COLO668 (cell line): ENCODE measurements around the gene ZSCAN10.
"Not testable (repeated sequence)": the region's sequence is repeated elsewhere in the genome, so short reads cannot be mapped to it uniquely, and the experiment has no call there.

ENCODE experiments used
- DNase-seq: peaks from one replicate; lab custom pipeline; 2025; ENCODE audit not compliant: unreplicated experiment; lab: John Stamatoyannopoulos, UW

ZSCAN10 gene

DNA sequence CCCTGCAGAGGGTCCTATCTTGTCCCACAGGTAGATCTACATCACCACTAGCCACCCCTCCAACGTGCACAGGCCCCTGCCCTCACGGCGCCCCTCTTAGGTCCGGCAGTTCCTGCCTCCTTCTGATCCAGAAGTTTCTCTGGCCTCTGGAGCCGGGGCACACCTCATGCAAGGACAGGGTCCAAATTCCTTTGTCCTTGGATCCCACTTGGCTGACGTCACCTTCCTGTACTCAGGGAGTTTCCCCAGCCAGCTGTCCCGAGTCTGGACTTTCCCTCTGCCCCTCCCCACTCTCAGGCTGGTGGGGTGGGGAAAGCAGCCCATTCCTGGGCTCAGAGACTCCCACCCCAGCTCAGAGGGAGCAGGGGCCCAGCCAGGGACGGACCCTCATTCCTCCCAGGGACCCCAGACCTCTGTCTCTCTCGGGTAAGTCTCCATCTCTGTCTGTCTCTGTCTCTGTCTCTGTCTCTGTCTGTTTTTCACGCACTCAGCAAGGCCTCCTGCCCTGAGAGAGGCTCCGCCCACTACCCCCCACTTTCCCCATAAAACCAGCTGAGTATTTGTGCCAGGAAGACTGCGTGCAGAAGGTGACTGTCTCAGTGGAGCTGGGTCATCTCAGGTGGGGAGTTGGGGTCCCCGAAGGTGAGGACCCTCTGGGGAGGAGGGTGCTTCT, 33.9 kb downstream of the ZSCAN10 start, which contains the start of gene IL32:
Gene IL32 (plus strand): TSS at position 572 of the 673 bp plus-strand sequence. CDS start 172 bp downstream, outside the sequence.
- DNase-seq, result peak; percentile 61

DNA sequence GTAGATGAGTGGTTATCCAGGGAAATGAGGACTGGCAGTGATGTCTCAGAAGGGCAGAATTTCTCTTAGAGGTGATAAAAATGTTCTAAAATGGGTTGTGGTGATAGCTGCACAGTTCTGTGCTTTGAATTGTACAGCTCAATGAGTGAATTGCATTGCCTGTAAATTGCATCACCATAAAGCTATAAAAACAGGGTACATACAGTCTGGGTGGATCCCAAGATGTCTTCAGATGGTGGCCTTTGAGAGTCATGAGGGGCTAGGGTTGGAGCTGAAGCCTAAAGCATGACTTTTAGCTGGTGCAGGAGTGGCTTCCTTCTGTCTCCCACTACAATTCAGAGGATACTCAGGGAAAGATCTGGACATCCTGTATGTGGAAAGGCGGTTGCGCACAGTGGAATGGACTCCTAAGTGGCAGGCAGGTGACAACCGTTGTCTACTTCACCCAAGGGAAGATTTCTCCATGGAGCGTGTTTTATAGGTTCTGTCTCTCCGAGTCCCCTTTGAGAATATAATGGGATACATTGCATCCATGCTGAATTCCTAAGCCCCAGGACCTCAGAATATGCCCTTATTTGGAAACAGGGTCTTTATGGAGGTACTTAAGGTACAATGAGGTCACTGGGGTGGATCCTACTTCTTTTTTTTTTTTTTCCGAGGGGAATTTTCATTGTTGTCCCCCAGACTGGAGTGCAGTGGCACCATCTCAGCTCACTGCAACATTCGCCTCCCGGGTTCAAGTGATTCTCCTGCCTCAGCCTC, 35.3 kb downstream of the ZSCAN10 start:
- no peak for DNase-seq

DNA sequence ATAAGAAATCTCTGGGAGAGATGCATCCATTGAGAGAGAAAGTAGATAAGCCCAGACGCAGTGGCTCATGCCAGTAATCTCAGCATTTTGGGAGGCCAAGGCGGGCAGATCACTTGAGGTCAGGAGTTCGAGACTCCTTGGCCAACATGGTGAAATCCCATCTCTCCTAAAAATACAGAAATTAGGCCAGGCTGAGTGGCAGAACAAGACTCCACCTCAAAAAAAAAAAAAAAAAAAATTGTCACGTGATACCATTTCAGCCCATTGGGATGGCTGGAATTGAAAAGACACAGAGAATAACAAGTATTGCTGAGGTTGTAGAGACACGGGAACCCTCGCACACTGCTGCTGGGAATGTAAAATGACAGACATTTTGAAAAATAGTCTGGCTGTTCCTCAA, 36.5 kb downstream of the ZSCAN10 start:
- DNase-seq, result no peak

DNA sequence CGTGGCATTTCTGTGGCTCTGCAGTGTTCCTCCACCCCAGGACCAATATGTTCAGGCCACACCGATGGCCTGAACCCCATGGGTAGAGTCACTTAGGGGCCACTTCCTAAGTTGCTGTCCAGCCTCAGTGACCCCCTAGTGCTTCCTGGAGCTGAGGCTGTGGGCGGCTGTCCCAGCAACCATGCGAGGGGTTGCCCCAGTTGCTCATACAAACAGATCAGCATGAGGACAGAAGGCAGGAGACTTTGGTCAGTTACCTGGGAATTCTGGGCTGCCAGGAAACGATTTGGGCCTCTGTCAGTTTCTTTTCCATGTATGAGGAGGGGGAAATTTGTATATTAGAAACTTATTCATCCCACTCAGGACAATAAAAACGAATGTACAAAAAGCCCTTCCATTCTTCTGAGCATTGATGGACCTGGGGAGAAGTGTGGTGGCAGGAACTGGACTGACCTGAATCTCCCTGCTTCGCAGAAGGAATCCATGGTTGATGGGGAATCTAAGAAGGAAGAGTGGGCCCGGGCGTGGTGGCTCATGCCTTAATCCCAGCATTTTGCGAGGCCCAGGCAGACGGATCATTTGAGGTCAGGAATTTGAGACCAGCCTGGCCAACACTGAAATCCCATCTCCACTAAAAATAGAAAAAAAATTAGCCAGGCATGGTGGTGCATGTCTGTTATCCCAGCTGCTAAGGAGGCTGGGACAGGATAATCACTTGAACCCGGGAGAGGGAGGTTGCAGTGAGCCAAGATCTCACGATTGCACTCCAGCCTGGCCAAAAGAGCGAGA, 38.6 kb downstream of the ZSCAN10 start:
- DNase-seq, result no peak

DNA sequence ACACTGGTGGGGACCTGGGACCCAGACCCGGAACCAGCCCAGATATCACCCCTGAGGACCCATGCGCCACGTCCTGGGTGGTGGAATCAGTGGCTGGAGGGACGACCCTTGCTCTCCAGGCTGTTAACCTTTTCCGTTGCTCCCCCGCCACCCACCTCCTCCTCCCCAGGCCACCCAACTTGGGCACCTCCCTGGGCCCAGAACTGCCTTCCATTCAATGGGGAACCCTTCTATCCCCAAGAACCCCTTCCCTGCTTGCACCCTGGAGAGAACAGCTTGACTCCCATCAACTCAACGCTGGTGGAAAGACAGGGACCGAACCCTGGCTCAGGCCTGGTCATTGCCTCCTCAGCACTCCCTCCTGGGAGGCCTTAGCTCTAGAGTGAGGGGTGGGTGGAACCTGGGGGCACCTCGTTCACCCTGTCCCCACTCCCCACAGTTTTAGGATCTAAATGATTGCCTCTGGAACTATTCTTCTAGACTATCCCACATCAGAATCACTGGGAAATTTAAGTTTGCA, 39.3 kb downstream of the ZSCAN10 start:
- DNase-seq, result no peak

DNA sequence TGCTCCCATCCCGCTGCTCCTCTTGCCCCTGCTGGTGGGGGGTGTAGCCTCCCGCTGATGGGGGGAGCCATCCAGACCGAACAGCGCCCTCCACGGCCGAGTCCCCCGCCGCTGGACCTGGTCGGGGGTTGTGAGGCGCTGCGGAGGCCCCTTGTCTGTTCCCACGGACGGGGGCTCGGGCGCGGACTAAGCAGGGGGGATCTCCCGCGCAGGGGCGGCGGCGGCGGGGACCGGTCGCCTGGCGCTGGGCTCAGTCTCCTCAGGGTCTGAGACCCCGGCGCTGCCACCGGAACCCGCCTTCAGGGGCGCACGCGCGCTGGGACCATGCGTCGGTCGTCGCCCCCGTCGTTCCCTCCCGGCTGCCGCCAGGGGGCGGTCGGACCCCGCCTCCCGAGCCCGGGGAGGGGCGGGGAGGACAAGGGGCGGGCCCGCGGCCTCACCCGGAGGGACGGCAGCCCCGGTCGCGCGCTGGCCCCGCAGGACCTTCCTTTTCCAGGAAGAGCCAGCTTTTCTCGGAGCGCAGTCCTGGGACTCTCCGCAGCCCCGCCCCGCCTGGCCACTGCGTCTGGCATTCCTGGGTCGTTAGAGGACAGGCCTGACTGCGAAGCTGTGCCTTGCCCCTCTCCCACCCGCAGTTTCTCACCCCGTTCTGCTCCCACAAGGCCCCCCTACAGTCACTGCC, 39.9 kb downstream of the ZSCAN10 start:
- peak; percentile 90 for DNase-seq

DNA sequence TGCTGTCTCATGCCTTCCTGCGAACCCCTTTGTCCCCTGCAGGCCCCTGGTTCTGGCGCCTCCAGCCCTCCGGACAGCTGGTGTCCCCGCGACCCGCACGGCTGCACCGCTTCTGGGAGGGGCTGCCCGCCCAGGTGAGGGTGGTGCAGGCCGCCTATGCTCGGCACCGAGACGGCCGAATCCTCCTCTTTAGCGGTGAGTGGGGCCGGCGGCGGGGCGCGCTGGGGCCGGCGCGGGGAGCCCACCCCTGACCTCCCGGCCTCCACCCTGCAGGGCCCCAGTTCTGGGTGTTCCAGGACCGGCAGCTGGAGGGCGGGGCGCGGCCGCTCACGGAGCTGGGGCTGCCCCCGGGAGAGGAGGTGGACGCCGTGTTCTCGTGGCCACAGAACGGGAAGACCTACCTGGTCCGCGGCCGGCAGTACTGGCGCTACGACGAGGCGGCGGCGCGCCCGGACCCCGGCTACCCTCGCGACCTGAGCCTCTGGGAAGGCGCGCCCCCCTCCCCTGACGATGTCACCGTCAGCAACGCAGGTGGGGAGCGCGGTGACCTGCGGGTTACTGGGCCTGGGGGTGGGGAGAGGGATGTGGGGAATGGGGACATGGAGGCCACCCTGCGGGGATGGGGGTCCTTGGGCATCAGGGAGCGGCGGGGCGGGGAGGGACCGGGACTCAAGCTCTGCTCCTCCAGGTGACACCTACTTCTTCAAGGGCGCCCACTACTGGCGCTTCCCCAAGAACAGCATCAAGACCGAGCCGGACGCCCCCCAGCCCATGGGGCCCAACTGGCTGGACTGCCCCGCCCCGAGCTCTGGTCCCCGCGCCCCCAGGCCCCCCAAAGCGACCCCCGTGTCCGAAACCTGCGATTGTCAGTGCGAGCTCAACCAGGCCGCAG, 40.7 kb downstream of the ZSCAN10 start:
- DNase-seq, result peak; percentile 31

DNA sequence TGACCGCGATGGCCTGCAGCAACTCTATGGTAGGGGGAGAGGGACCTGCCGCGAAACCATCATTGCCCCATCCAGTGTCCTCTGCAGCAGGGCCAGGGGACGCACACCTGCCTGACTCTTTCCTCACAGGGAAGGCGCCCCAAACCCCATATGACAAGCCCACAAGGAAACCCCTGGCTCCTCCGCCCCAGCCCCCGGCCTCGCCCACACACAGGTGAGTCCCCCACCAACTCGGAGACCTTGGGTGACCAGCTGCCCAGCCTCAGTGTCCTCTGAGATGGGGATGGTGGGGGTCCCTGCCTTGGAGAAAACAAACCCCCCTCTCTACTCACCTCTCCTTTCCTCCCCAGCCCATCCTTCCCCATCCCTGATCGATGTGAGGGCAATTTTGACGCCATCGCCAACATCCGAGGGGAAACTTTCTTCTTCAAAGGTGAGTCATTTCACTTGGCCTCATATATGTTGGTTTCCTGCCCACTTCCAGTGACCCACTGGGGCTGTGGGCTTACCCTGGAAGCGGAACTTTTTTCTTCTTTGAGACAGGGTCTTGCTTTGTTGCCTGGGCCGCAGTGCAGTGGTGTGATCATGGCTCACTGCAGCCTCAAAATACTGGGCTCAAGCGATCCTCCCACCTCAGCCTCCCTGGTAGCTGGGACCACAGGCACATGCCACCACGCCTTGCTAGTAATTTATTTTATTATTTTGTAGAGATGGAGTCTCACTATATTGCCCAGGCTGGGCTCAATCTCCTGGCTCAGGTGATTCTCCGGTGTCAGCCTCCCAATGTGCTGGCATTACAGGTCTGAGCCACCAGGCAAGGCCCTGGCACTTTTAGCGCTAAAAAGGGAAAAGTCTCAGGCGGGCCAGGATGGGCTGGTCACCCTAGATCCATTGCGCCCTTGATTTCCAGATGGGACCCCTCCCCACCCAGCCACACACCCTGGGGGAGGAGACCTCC, 41.6 kb downstream of the ZSCAN10 start:
- no peak for DNase-seq

DNA sequence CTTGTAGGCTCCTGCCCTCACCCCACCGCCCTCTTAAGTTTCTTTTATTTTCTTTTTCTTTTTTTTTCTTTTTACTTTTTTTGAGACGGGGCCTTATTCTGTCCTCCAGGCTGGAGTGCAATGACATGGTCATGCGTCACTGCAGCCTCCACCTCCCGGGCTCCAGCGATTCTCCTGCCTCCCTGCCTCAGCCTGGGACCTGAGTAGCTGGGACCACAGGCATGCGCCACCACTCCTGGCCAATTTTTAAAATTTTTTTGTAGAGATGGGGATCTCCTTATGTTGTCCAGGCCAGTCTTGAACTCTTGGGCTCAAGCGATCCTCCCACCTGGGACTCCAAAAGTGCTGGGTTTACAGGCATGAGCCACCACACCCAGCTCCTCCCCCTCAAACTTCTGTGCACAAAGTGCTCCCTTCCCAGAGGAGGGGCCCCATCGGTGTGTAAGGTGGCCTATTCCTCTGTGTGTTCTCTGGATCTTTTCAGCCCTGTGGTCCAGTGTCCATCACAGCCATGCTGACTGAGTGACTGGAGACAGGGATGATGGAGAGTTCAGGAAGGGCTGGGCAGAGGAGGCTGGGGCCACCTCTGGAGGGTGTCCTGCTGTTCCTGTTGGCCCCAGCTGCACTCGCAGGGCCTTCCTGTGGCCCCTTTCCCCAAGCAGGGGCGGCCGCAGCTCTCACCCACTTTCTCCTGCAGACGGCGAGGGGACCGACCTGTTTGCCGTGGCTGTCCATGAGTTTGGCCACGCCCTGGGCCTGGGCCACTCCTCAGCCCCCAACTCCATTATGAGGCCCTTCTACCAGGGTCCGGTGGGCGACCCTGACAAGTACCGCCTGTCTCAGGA, 42.5 kb downstream of the ZSCAN10 start:
- DNase-seq, result no peak

DNA sequence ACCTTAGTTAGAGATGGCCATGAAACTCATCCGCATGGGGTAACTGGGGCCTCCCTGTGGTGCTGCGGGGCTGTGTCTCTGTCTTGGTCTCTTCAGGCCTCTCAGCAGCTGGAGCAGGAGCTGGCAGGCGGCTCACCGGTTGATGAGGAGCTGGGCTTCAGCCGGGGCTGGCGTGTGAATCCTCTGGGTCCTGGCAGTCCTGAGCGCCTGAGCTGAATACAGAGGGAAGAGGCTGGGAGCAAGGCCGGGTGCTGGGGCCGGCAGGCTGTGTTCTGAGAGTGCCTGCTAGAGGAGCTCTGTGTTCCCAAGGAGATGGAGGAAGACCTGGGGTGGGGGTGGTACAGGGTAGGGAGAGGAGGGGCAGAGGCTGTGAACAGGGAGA, 43.4 kb downstream of the ZSCAN10 start:
- not testable (repeated sequence) for DNase-seq

DNA sequence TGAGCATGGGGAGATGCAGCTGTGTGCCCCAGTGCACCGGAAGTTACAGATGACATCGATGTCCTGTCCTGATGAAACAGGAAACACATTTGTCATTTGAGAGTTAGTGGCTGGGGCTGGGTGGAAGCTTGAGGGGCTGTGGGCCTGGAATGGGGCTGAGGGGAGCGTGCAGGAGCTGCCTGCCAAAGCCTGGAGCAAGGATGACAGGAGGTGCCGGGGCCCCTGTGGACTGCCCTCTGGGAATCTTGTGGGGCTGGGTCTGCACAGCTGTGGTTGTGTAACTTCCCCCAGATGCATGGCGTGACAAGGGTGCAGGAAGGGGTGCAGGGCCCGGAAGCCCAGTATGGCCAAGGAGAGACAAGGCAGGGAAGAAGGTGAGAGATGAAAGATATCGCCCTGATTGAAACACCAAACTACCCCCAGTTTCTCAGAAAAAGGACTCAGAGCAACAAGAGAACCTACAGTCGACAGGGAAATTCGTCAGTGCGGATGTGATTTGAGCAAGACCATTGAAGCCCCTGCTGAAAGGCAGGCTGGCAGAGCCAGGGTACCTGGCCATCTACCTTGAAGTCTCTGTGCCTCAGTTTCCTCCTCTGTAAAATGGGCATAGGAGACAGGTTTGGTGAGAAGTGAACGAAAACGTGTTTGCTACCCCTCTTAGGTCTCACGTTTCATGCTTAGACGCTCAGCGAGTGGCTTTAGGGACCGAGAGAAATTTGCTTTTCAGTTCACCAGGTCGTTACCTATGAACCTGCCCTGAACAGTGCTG, 43.9 kb downstream of the ZSCAN10 start:
- DNase-seq, result no peak

DNA sequence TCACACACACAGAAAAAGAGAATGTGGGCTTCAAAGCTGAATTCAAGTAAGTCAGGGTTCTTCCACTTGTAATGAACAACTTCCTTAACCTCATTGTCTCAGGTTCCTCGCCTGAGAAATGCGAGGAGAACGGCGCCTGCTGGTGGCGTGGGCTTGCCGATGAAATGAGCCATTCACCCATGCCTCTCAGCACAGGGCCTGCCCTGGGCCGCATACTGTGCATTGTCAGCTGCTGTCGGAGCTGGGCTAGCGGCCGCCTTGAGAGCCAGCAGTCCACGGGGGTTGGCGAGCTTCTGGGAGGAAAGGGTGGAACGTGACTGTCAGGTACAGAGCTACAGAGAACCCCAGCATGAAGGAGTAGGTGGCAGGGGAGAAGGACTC, 45.8 kb downstream of the ZSCAN10 start:
- DNase-seq, result not testable (repeated sequence)

DNA sequence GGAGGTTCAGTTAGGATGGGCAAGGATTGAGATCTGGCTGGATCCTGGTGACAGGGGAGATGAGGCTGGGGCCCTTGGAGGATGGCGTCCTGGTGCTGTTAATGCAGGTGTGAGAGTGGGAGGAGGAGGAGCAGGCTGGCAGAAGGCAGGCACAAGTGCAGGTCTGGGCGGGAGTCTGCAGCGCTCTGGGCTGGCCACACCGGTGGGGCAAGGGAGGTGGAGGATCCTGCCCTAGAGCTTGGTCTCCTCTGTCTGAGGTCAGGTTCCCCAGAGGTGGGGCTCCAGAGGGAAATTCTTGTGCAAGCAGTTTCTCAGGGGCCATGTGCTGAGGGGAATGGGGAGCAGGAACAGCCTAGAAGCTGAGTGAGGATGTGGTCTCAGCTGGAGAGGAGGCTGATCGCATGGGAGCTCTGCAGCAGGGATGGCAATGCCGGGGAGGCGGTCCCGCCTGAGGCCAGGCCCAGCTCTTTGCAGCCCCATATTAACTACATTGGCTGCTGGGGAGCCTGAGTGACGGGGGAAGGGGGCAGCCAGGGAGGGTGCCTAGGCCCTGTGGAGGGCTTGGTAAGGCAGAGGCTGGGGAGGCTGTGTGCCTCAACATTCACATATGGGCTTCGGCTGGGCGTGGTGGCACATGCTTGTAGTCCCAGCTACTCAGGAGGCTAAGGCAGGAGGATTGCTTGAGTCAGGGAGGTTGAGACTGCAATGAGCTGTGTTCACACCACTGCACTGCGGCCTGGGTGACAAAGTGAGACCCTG, 46.3 kb downstream of the ZSCAN10 start:
- DNase-seq, result not testable (repeated sequence)

DNA sequence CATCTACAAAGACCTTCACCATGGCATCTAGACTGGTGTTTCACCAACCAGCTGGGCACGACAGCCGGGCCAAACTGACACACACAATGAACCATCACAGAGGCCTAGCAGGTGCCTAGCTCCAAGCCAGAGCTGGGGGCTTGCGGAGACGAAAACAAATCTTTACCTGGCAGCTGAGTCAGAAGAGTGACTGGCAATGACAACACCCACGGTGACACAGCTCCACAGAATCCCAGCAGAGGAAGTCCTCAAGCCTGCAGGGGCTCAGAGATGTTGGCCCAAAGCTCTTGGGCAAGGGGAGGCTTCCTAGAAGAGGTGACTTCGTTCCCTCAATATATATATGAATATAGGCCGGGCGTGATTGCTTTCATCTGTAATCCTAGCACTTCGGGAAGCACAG, 47.6 kb downstream of the ZSCAN10 start:
- no peak for DNase-seq

DNA sequence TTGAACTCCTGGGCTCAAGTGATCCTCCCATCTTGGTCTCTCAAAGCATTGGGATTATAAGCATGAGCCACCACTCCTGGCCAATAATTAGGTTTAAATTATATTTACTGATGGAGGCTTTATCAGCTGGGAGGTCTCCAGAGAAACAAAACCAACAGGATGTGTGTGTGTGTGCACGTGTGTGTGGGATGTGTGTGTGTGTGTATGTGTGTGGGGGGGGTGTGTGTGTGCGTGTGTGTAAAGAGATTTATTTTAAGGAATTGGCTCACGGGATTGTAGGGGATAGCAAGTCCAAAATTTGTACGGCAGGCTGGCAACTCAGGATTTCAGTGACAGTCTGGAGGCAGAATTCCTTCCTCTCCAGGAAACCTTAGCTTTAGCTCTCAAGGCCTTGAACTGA, 48.1 kb downstream of the ZSCAN10 start:
- no peak for DNase-seq

DNA sequence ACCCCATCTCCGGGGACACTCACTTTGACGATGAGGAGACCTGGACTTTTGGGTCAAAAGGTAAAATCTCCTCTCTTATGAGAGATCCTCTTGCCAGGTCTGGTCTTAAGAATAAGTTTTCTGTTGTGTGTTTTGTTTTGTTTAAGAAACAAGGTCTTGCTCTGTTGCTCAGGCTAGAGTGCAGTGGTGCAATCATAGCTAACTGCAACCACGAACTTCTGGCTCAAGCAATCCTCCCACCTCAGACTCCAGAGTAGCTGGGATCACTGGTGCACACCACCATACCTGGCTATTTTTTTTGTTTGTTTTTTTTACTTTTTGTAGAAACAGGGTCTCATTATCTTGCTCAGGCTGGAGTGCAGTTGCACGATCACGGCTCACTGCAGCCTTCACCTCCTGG, 48.6 kb downstream of the ZSCAN10 start:
- DNase-seq, result no peak
